Stomach (tissue), 4 donors: ENCODE data around the gene DCXR.

Experiments used
- CTCF ChIP-seq, 7 experiments: fragments of 450-650 bp in 4 of 7; fragments of 200-600 bp in 3 of 7; sonication (generic) in 3 of 7; IDR thresholded peaks; one replicate each; pipeline ENCODE4 v1.5.1; 2016 to 2019; ENCODE audit warnings: antibody characterized with exemption in 7 of 7, control low read depth in 2 of 7, mild to moderate bottlenecking in 1 of 7
- POLR2A ChIP-seq, 4 donors: fragments of 450-650 bp; IDR thresholded peaks; one replicate each; pipeline ENCODE4 v1.6.1; 2016; ENCODE audit warnings: antibody characterized with exemption in 4 of 4, control low read depth in 2 of 4, mild to moderate bottlenecking in 1 of 4, moderate library complexity in 1 of 4

- TF ChIP-seq POLR2A (IDR thresholded peaks at IDR 0.05) (no peak), CTCF (IDR thresholded peaks at IDR 0.05) (no peak)
These were observed 10.5 kb upstream of the DCXR start for GRCh38 chr17:82047914-82048570.
